Neural crest cell (in vitro differentiated cells): ENCODE data around the gene COPS2. TPM values are rescaled to one million over a fixed set of nuclear protein-coding genes. Genes with fewer than 3 reads are reported as not detected.

Experiments
- DNase-seq: peaks from one replicate; pipeline ENCODE4 v3.0.0; 2021; ENCODE audit warnings: low read depth, mixed read lengths, low spot score
- H3K27ac Mint-ChIP-seq: one replicate; pipeline ENCODE4 v1.8.0; 2021; ENCODE audit warnings: mild to moderate bottlenecking, mixed read lengths; ENCODE audit not compliant: unreplicated experiment
- H3K27me3 Mint-ChIP-seq: 2 replicates; pipeline ENCODE4 v1.8.0; 2021; ENCODE audit warnings: low read depth, mild to moderate bottlenecking, mixed read lengths
- H3K36me3 Mint-ChIP-seq: 2 replicates; pipeline ENCODE4 v1.8.0; 2021; ENCODE audit warnings: low read depth, mild to moderate bottlenecking, mixed read lengths
- H3K4me1 Mint-ChIP-seq: 2 replicates; pipeline ENCODE4 v1.8.0; 2021; ENCODE audit warnings: mixed read lengths
- H3K4me3 Mint-ChIP-seq: one replicate; pipeline ENCODE4 v1.8.0; 2021; ENCODE audit warnings: mild to moderate bottlenecking, mixed read lengths
- H3K9me3 Mint-ChIP-seq: 2 replicates; pipeline ENCODE4 v1.8.0; 2021; ENCODE audit warnings: mixed read lengths
- total RNA-seq: library from RNA; stranded (reverse); gene quantifications from 2 replicates; pipeline ENCODE4 v1.2.1, GENCODE V29; 2021
- TF ChIP-seq, protein P1 (sequence below): fragments of 200-600 bp; sonication (generic); conservative IDR thresholded peaks from 2 replicates; pipeline ENCODE4 v1.5.0; 2021; ENCODE audit warnings: antibody characterized with exemption, mild to moderate bottlenecking

Gene COPS2
- total RNA-seq, 1 donor from 2014 or later = 92.8 TPM

DNA sequence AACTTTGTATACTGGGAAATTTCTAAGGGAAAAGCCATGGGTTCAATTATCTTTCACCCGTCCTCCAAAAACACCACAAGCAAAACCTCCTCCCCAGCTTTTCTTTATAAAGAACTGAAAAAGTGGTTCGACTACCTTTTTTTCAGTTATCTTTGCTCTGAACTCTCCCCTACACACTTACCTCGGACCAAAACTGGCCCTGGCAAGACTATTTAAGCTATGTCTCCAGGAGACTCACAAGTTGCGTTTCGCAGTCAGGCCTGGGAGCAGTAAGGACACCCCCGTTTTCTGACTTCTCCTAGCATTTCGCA, 645 bp downstream of the COPS2 start:
- H3K27ac Mint-ChIP-seq = peak overlapping the region; percentile 93
- TF ChIP-seq, protein P1, sequence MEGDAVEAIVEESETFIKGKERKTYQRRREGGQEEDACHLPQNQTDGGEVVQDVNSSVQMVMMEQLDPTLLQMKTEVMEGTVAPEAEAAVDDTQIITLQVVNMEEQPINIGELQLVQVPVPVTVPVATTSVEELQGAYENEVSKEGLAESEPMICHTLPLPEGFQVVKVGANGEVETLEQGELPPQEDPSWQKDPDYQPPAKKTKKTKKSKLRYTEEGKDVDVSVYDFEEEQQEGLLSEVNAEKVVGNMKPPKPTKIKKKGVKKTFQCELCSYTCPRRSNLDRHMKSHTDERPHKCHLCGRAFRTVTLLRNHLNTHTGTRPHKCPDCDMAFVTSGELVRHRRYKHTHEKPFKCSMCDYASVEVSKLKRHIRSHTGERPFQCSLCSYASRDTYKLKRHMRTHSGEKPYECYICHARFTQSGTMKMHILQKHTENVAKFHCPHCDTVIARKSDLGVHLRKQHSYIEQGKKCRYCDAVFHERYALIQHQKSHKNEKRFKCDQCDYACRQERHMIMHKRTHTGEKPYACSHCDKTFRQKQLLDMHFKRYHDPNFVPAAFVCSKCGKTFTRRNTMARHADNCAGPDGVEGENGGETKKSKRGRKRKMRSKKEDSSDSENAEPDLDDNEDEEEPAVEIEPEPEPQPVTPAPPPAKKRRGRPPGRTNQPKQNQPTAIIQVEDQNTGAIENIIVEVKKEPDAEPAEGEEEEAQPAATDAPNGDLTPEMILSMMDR = no peak
- H3K4me1 Mint-ChIP-seq = peaks cover 43% of the 10 kb centered on the region
- no peaks in the 10 kb centered on the region for H3K36me3 Mint-ChIP-seq
- no peaks in the 10 kb centered on the region for H3K27me3 Mint-ChIP-seq
- H3K9me3 Mint-ChIP-seq = no peaks in the 10 kb centered on the region
- DNase-seq = no peak
- H3K4me3 Mint-ChIP-seq = peak overlapping the region; percentile 99

DNA sequence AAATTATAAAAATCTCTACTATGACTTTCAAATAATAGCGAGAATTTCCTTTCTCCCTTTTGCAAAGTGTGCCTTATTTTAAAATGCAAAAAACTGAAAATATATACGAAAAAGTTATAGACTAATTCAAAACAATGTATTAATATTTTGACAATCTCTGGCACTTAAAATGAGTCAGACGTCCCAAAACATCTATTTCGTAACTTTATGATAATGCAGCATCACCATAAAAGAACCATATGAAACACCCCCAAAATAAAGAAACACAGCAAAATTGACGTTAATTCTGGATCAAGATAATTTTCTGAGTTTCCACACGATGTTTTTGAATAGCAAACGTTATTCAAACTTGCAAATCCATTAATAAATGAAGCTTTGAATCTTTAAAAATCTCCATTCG, 1.0 kb downstream of the COPS2 start:
- TF ChIP-seq, protein P1 = no peak
- H3K27ac Mint-ChIP-seq = peak overlapping the region; percentile 93
- H3K36me3 Mint-ChIP-seq = no peaks in the 10 kb centered on the region
- H3K4me3 Mint-ChIP-seq = peak overlapping the region; percentile 99
- H3K9me3 Mint-ChIP-seq = no peaks in the 10 kb centered on the region
- H3K4me1 Mint-ChIP-seq = peaks cover 43% of the 10 kb centered on the region
- DNase-seq = no peak
- H3K27me3 Mint-ChIP-seq = no peaks in the 10 kb centered on the region

DNA sequence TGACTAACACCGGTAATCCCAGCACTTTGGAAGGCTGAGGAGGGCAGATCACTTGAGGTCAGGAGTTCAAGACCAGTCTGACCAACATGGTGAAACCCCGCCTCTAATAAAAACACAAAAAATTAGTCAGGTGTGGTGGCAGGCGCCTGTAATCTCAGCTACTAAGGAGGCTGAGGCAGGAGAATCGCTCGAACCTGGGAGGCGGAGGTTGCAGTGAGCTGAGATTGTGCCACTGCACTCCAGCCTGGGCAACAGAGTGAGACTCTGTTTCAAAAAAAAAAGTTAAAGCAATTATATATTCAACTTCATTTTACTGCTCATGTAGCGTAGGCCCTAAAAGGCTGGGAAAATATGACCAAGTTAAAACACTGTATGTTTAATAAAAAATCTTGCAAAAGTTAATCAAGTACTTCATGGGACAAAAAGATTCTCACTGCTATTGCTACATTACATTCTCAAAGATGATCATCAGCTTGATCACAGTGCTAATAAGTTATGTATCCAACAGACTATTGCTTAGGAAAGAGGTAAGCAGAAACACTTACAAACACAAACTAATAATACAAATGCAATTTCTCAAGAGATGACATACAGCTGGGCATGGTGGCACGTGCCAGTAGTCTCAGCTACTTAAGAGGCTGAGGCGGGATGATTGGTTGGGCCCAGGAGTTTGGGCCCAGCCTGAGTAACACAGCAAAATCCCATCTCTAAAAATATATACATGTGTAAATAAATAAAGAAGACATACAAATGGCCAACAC, 2.7 kb downstream of the COPS2 start:
- Mint-ChIP-seq H3K4me3 (peak overlapping the region; percentile 80), H3K36me3 (no peaks in the 10 kb centered on the region), H3K9me3 (no peaks in the 10 kb centered on the region), H3K27me3 (no peaks in the 10 kb centered on the region), H3K4me1 (peaks cover 48% of the 10 kb centered on the region), H3K27ac (no peak overlapping the region)
- TF ChIP-seq, protein P1 = no peak
- no peak for DNase-seq

DNA sequence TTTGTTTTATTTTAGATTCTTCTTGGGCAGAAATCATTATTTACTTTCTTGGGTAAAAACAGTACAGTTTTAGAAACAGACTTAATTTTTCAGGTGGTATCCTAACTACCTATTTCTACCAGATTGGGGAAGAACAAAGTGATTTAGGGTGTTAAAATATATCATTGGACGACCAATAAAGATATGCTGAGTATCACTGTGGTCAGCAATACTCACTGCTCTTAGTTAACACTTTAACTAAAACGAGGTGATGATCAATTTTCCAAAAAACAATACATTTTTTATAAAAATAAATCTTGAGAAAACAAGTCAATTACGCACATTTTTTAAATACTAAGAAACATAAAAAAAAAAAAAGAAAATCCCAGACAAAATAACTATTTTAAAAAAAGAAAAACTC, 3.6 kb downstream of the COPS2 start:
- no peaks in the 10 kb centered on the region for H3K27me3 Mint-ChIP-seq
- no peak for DNase-seq
- H3K4me3 Mint-ChIP-seq = no peak overlapping the region
- no peaks in the 10 kb centered on the region for H3K36me3 Mint-ChIP-seq
- H3K27ac Mint-ChIP-seq = no peak overlapping the region
- peaks cover 46% of the 10 kb centered on the region for H3K4me1 Mint-ChIP-seq
- TF ChIP-seq, protein P1 = no peak
- no peaks in the 10 kb centered on the region for H3K9me3 Mint-ChIP-seq

DNA sequence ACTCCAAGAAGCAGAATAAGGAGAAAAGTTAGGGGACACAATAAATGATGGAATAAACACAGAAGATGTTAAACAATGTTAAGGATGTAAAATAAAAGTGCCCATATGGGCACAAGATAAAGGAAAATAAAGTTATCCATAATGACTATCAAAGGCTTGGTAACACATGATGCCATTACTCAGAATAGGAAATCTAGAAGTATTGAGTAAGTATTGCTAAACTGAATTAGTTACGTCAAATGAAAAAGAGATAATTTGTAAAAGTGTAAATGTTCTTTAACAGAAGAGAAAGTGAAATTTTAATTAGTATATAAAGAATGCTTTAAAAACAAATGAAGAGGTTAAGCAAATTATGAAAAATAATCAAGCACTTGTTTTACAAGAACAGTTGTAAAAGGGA, 6.7 kb downstream of the COPS2 start:
- H3K27me3 Mint-ChIP-seq = no peaks in the 10 kb centered on the region

More for the DNA sequence above, 6.7 kb downstream of the COPS2 start:
- TF ChIP-seq, protein P1 = no peak
- no peaks in the 10 kb centered on the region for H3K9me3 Mint-ChIP-seq
- no peaks in the 10 kb centered on the region for H3K36me3 Mint-ChIP-seq
- H3K27ac Mint-ChIP-seq = no peak overlapping the region
- peaks cover 30% of the 10 kb centered on the region for H3K4me1 Mint-ChIP-seq
- no peak for DNase-seq
- no peak overlapping the region for H3K4me3 Mint-ChIP-seq
